ENCODE data around the gene COL23A1.

The COL23A1 gene

DNA sequence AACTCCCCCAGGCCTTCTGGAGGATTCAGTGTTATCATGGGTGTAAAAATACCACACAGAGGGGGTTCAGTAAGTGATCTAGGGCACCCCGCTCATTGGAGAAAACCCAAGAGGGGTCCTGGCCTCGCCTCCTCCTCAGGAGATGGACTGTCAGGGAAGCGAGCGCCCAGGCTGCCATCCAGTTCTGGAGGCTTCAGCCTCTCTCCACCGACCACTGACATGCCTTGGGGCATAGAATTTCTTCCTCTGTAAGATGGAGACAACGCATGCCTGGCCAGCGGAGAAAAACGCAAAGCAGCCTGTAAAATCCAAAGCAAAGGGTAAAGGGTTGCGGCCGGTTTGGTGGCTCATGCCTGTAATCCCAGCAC lies 165.4 kb downstream of the COL23A1 start:
- no peak overlapping the region for H3K27ac ChIP-seq (ENCODE audit: low read length)

DNA sequence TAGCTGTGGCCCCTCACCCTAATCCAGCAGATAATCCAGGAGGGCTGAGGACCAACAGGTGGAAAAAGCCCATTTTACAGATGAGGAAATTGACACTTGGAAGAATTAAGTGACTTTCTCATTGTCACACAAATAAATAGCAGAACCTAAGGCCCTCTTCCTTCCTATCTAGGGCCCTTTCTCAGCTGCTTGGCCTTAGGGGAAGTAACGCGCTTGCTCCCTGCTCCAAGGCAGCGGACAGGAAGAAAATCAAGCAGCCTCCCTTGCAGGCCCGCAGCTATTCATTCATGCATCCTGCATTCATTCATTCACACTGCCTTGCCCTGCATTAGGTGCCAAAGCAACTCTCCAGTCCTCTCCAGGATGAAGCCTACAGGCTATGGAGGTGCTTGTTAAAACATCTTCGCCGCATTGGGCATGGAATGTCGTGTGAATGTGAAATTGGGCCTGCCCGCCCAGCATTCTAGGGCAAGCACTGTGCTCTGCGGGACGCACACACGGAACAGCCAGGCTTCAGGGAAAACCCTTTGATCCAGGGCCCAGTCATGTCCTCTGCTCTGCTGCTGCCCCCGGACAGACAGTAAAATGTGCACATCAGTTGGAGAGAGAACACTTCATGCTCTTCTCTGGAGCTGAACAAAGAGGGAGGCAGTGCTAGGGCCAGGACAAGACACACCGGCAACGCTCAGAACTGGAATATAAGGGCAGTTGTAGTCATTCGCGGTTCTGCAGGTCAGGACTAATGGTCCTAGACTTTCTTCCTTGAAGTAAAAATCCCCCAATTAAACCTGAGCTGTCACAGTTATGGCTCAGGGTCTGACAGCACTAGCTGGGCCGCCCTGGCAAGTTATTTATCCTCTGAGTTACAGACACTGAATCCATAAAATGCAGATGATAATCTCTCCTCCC lies 166.0 kb downstream of the COL23A1 start:
- Histone ChIP-seq H4K20me1 (ENCODE audit: insufficient read depth, low read length) (no peaks in the 10 kb centered on the region), H2AFZ (ENCODE audit: low read depth, low read length) (no peak overlapping the region), H3K79me2 (ENCODE audit: low read length) (no peaks in the 10 kb centered on the region), H3K9ac (ENCODE audit: low read length) (no peak overlapping the region), H3K4me3 (ENCODE audit: low read length) (no peak overlapping the region), H3K4me1 (ENCODE audit: low read length) (no peaks in the 10 kb centered on the region), H3K9me3 (ENCODE audit: insufficient read depth, low read length) (no peaks in the 10 kb centered on the region), H3K36me3 (replicated peaks; ENCODE audit: low read depth, low read length) (no peaks in the 10 kb centered on the region), H3K4me2 (ENCODE audit: low read length) (no peak overlapping the region), H3K27ac (ENCODE audit: low read length) (no peak overlapping the region), H3K27me3 (ENCODE audit: low read depth, low read length) (no peaks in the 10 kb centered on the region)
- TF ChIP-seq, protein P1, sequence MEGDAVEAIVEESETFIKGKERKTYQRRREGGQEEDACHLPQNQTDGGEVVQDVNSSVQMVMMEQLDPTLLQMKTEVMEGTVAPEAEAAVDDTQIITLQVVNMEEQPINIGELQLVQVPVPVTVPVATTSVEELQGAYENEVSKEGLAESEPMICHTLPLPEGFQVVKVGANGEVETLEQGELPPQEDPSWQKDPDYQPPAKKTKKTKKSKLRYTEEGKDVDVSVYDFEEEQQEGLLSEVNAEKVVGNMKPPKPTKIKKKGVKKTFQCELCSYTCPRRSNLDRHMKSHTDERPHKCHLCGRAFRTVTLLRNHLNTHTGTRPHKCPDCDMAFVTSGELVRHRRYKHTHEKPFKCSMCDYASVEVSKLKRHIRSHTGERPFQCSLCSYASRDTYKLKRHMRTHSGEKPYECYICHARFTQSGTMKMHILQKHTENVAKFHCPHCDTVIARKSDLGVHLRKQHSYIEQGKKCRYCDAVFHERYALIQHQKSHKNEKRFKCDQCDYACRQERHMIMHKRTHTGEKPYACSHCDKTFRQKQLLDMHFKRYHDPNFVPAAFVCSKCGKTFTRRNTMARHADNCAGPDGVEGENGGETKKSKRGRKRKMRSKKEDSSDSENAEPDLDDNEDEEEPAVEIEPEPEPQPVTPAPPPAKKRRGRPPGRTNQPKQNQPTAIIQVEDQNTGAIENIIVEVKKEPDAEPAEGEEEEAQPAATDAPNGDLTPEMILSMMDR (IDR thresholded peaks at IDR 0.05; ENCODE audit: low read depth, low read length), result no peak
- TF ChIP-seq EZH2phosphoT487 (IDR thresholded peaks at IDR 0.05; ENCODE audit: low read depth), result no peak

More for the DNA sequence above, 165.4 kb downstream of the COL23A1 start:
- no peak for TF ChIP-seq EZH2phosphoT487 (IDR thresholded peaks at IDR 0.05; ENCODE audit: low read depth)
- TF ChIP-seq, protein P1 (IDR thresholded peaks at IDR 0.05; ENCODE audit: low read depth, low read length), result no peak
- no peaks in the 10 kb centered on the region for H3K36me3 ChIP-seq (replicated peaks; ENCODE audit: low read depth, low read length)
- no peaks in the 10 kb centered on the region for H4K20me1 ChIP-seq (ENCODE audit: insufficient read depth, low read length)
- H3K27me3 ChIP-seq (ENCODE audit: low read depth, low read length), result no peaks in the 10 kb centered on the region
- no peak overlapping the region for H3K9ac ChIP-seq (ENCODE audit: low read length)
- H3K4me1 ChIP-seq (ENCODE audit: low read length), result no peaks in the 10 kb centered on the region
- H3K4me3 ChIP-seq (ENCODE audit: low read length), result no peak overlapping the region
- no peak overlapping the region for H3K4me2 ChIP-seq (ENCODE audit: low read length)
- no peak overlapping the region for H2AFZ ChIP-seq (ENCODE audit: low read depth, low read length)
- H3K79me2 ChIP-seq (ENCODE audit: low read length), result no peaks in the 10 kb centered on the region
- no peaks in the 10 kb centered on the region for H3K9me3 ChIP-seq (ENCODE audit: insufficient read depth, low read length)

DNA sequence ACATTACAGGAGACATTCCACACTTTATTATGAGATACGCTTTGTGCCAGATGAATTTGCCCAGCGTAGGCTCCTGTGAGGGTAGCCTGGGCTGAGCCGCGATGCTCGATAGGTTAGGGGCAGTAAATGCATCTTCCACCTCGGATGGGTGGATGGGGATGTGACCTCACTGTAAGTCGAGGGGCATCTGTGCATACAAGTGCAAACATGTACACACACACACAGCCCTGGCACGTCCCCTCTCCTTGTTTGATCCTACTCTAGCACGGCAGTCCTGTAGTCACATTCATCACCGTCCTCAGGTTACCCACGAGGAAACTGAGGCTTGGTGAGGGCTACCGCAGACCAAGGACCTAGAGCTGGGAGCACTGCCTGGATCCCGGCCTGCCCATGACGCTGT lies 166.8 kb downstream of the COL23A1 start:
- no peaks in the 10 kb centered on the region for H3K4me1 ChIP-seq (ENCODE audit: low read length)
- TF ChIP-seq EZH2phosphoT487 (IDR thresholded peaks at IDR 0.05; ENCODE audit: low read depth), result no peak
- TF ChIP-seq, protein P1 (IDR thresholded peaks at IDR 0.05; ENCODE audit: low read depth, low read length), result no peak
- H3K27me3 ChIP-seq (ENCODE audit: low read depth, low read length), result no peaks in the 10 kb centered on the region
- H3K36me3 ChIP-seq (replicated peaks; ENCODE audit: low read depth, low read length), result no peaks in the 10 kb centered on the region
- no peak overlapping the region for H3K9ac ChIP-seq (ENCODE audit: low read length)
- no peaks in the 10 kb centered on the region for H3K79me2 ChIP-seq (ENCODE audit: low read length)
- H3K9me3 ChIP-seq (ENCODE audit: insufficient read depth, low read length), result no peaks in the 10 kb centered on the region
- no peaks in the 10 kb centered on the region for H4K20me1 ChIP-seq (ENCODE audit: insufficient read depth, low read length)
- no peak overlapping the region for H2AFZ ChIP-seq (ENCODE audit: low read depth, low read length)
- H3K4me2 ChIP-seq (ENCODE audit: low read length), result no peak overlapping the region
- H3K27ac ChIP-seq (ENCODE audit: low read length), result no peak overlapping the region
- H3K4me3 ChIP-seq (ENCODE audit: low read length), result no peak overlapping the region

DNA sequence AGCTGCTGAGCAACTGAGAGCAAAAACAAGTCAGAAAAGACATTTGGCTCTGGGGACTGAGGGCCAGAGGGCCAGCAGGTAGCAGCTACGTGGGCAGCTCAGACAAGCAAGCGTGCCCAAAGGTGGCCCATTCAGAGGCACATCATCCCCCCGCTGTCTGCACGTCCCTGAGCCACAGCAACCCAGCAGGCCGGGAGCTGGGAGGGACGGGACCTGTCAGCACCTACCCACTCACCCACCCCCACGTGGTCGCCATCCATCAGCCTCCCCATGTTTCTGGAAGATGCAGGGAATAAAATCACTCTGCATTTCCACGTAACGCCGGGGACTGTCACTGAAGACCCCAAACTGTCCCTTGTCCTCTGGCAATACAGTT lies 167.8 kb downstream of the COL23A1 start:
- no peaks in the 10 kb centered on the region for H4K20me1 ChIP-seq (ENCODE audit: insufficient read depth, low read length)
- no peak overlapping the region for H3K27ac ChIP-seq (ENCODE audit: low read length)
- no peaks in the 10 kb centered on the region for H3K9me3 ChIP-seq (ENCODE audit: insufficient read depth, low read length)
- no peak overlapping the region for H2AFZ ChIP-seq (ENCODE audit: low read depth, low read length)
- no peak overlapping the region for H3K4me2 ChIP-seq (ENCODE audit: low read length)
- H3K4me3 ChIP-seq (ENCODE audit: low read length), result no peak overlapping the region
- H3K27me3 ChIP-seq (ENCODE audit: low read depth, low read length), result no peaks in the 10 kb centered on the region
- TF ChIP-seq, protein P1 (IDR thresholded peaks at IDR 0.05; ENCODE audit: low read depth, low read length), result no peak
- TF ChIP-seq EZH2phosphoT487 (IDR thresholded peaks at IDR 0.05; ENCODE audit: low read depth), result no peak
- no peaks in the 10 kb centered on the region for H3K4me1 ChIP-seq (ENCODE audit: low read length)
- H3K36me3 ChIP-seq (replicated peaks; ENCODE audit: low read depth, low read length), result no peaks in the 10 kb centered on the region
- no peak overlapping the region for H3K9ac ChIP-seq (ENCODE audit: low read length)
- H3K79me2 ChIP-seq (ENCODE audit: low read length), result no peaks in the 10 kb centered on the region

Measured in OCI-LY3 (cell line).